Lower leg skin (tissue), 3 donors: ENCODE measurements around the gene CNIH1.

Source experiments
- CTCF ChIP-seq, 3 donors: fragments of 450-650 bp; IDR thresholded peaks; one replicate each; pipeline ENCODE4 v1.5.1; 2016; ENCODE audit warnings: antibody characterized with exemption in 3 of 3, mild to moderate bottlenecking in 3 of 3, moderate library complexity in 2 of 3
- POLR2A ChIP-seq, 2 donors: fragments of 450-650 bp; IDR thresholded peaks; one replicate each; pipeline ENCODE4 v1.6.1; 2016 to 2017; ENCODE audit warnings: antibody characterized with exemption in 2 of 2, mild to moderate bottlenecking in 1 of 2, moderate library complexity in 1 of 2

GRCh38 chr14:54392131-54392859 lies 48.9 kb downstream of the CNIH1 start:
- TF ChIP-seq CTCF (IDR thresholded peaks at IDR 0.05) (no peak), POLR2A (IDR thresholded peaks at IDR 0.05) (no peak)
